Measurements from ENCODE around the gene MACO1.

Gene MACO1

DNA sequence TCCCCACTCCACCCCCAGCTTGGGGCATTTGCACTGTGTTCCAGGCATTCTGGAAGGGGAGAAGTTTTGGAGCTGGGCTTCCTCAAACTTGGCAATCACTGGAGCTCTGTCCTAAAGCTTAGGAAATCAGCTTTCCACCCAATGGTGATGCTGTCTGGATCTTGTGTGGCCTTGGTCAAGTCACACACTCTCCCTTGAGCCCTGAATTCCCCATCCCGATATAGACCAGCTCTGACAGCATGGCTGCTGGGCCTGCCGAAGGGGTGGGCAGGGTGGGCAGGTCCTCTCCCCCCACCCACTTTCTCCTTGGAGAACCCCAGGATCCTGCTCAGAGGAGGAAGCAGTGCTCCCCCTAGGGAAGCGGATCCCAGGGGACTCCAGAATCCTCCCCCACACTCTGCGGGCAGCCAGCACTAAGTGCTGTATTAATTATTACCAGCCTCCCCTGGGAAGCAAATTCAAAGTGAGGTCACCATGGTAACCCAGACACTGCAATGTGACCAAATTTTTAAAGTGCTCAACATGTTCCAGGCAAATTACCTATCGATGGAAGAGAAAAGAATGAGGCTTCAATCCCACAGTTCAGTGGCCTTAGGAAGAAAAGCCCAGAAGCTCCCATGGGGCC is 91.4 kb downstream of the MACO1 start:
- Histone ChIP-seq H3K27me3 (no peaks in the 10 kb centered on the region), H3K36me3 (no peaks in the 10 kb centered on the region), H3K9me3 (no peaks in the 10 kb centered on the region), H3K4me3 (ENCODE audit: low read depth, low read length) (no peak overlapping the region), H3K4me1 (no peaks in the 10 kb centered on the region)
- TF ChIP-seq, protein P1, sequence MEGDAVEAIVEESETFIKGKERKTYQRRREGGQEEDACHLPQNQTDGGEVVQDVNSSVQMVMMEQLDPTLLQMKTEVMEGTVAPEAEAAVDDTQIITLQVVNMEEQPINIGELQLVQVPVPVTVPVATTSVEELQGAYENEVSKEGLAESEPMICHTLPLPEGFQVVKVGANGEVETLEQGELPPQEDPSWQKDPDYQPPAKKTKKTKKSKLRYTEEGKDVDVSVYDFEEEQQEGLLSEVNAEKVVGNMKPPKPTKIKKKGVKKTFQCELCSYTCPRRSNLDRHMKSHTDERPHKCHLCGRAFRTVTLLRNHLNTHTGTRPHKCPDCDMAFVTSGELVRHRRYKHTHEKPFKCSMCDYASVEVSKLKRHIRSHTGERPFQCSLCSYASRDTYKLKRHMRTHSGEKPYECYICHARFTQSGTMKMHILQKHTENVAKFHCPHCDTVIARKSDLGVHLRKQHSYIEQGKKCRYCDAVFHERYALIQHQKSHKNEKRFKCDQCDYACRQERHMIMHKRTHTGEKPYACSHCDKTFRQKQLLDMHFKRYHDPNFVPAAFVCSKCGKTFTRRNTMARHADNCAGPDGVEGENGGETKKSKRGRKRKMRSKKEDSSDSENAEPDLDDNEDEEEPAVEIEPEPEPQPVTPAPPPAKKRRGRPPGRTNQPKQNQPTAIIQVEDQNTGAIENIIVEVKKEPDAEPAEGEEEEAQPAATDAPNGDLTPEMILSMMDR (IDR thresholded peaks at IDR 0.05; ENCODE audit: low read depth, low read length), result no peak
- no peak for DNase-seq

DNA sequence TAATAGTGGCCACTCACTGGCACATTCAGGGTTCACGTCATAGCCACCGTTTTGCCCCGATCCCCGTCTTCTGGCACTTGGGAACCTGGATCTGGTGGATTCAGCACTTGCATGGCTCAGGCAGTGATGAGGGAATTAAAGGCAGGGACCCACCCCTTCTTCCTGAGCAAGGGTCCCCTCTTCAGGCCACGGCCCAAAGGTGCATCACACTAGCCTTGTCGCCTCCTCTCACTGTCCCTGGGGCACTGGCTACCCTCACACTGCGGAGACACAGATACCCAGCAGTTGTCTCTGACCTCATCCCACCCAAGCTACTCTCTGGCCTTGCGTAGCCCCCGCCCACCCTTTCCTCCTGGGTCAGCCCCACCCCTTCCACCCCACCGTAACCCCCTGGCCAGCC is 92.8 kb downstream of the MACO1 start:
- no peaks in the 10 kb centered on the region for H3K27me3 ChIP-seq
- no peaks in the 10 kb centered on the region for H3K9me3 ChIP-seq
- no peaks in the 10 kb centered on the region for H3K4me1 ChIP-seq
- TF ChIP-seq, protein P1 (IDR thresholded peaks at IDR 0.05; ENCODE audit: low read depth, low read length), result no peak
- no peaks in the 10 kb centered on the region for H3K36me3 ChIP-seq
- H3K4me3 ChIP-seq (ENCODE audit: low read depth, low read length), result no peak overlapping the region
- DNase-seq, result no peak

DNA sequence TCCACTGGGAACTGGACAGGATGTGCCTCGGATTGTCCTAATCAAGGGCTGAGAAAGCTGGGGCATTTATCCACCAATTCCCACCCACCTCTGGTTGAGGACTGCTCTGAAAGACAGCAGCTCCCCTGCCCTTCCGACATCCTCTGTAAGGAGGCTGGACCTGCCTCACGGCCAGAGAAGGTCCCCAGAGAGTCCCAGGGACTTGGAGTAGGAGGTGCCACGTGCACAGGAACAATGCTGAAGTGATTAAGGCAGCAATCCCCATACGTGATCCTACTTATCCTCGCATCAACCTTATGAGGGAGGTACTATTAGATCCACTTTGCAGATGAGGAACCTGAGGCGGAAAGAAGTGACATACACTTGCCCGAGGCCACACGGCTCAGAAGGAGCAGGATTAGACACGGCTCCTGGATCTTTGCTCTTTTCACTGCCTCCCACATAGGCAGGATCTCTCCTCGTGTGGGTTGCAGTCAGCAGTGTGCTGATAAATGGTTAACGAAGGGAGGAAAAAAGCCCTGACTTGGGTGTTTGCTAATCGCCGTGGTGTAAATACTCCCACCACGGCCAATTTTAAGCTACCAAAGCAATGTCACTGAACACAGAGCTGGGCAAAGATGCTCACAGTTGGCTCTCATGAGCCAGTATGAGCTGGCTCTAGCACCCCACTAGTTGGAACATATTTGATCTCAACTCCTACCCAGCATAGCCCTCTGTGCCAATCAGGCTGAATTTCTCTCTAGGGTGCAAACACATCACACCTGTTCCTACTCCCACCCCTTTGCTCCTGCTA is 94.1 kb downstream of the MACO1 start:
- TF ChIP-seq, protein P1 (IDR thresholded peaks at IDR 0.05; ENCODE audit: low read depth, low read length), result no peak
- no peaks in the 10 kb centered on the region for H3K36me3 ChIP-seq
- DNase-seq, result no peak
- no peak overlapping the region for H3K4me3 ChIP-seq (ENCODE audit: low read depth, low read length)
- no peaks in the 10 kb centered on the region for H3K4me1 ChIP-seq
- no peaks in the 10 kb centered on the region for H3K27me3 ChIP-seq
- H3K9me3 ChIP-seq, result no peaks in the 10 kb centered on the region

DNA sequence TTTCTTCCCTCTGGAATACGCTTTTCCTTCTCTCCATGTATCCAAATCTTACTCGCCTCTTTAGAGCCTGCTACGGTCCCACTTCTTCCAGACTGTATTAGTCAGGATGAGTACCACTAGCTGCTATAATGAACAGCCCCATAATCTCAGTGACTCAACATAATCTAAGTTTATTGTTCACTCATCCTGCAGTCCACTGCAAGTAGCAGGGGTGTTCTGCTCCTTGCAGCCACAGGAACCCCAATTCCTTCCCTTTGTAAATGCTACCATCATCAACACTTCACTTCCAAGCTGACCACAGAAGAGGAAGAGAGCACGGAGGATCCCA is 94.6 kb downstream of the MACO1 start:
- Histone ChIP-seq H3K4me1 (no peaks in the 10 kb centered on the region), H3K9me3 (no peaks in the 10 kb centered on the region), H3K27me3 (no peaks in the 10 kb centered on the region), H3K36me3 (no peaks in the 10 kb centered on the region), H3K4me3 (ENCODE audit: low read depth, low read length) (no peak overlapping the region)
- TF ChIP-seq, protein P1 (IDR thresholded peaks at IDR 0.05; ENCODE audit: low read depth, low read length), result no peak
- DNase-seq, result no peak

DNA sequence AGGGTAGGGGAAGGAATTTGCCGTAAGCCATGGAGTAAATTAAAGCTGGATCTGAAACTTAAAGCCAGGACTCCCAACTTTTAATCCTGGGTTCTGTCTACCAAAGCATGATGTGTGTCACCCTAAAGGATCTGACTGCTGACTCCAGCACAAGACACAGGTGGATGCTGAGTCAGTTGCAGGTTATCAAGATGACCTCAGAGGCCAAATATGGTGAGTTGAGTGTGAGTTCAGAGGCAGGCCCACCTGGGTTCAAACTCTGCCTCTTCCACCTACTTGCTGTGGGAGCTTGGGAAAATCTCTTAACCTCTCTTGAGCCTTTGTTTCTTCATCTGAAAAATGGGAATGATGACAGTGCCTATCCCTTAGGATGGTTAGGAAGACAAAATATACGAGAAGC is 96.1 kb downstream of the MACO1 start:
- Histone ChIP-seq H3K9me3 (no peaks in the 10 kb centered on the region), H3K4me3 (ENCODE audit: low read depth, low read length) (no peak overlapping the region), H3K4me1 (no peaks in the 10 kb centered on the region), H3K27me3 (no peaks in the 10 kb centered on the region), H3K36me3 (no peaks in the 10 kb centered on the region)
- DNase-seq, result no peak
- TF ChIP-seq, protein P1 (IDR thresholded peaks at IDR 0.05; ENCODE audit: low read depth, low read length), result no peak

DNA sequence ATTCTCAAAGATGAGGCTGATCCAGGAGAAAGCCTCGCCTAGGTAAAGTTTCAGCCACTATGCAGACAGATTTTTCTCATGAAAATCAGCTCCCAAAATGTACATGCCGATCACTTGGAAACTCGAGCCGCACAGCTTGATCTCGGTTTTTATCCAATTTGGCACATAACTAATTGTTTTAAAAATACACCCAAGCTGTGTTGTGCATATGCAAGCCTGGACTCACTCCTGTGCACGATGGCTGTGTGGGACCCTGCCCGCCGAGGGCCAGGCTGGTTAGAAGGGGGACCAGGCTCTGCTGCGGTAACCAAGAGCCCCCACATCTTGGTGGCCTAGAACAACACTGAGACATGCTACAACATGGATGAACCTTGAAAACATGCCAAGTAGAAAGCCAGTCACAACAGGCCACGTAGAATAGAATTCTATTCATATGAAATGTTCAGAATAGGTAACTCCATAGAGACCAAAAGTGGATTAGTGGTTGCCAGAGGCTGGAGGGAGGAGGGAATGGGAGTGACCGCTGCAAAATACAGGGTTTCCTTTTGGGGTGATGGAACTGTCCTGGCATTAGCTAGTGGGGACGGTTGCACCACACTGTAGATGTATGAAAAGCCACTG is 96.6 kb downstream of the MACO1 start:
- H3K27me3 ChIP-seq, result no peaks in the 10 kb centered on the region
- DNase-seq, result no peak
- H3K9me3 ChIP-seq, result no peaks in the 10 kb centered on the region
- no peaks in the 10 kb centered on the region for H3K36me3 ChIP-seq
- H3K4me3 ChIP-seq (ENCODE audit: low read depth, low read length), result no peak overlapping the region
- TF ChIP-seq, protein P1 (IDR thresholded peaks at IDR 0.05; ENCODE audit: low read depth, low read length), result no peak
- no peaks in the 10 kb centered on the region for H3K4me1 ChIP-seq

All from BE2C (cell line).